Spleen (tissue), 7 donors: ENCODE measurements around the gene COL11A1.

Source experiments
- CTCF ChIP-seq, 11 experiments: fragments of 200-600 bp in 7 of 11; fragments of 450-650 bp in 4 of 11; sonication (generic) in 4 of 11; IDR thresholded peaks in 8 of 11; conservative IDR thresholded peaks in 3 of 11; 1 replicate in 7 of 11; 2 replicates in 4 of 11; pipeline versions ENCODE4 v1.4.0 to v1.8.0; 2016 to 2021; ENCODE audit warnings: antibody characterized with exemption in 11 of 11, inconsistent platforms in 4 of 11, mild to moderate bottlenecking in 1 of 11
- POLR2A ChIP-seq, 3 donors: fragments of 450-650 bp; IDR thresholded peaks; one replicate each; pipeline ENCODE4 v1.5.1; 2017; ENCODE audit warnings: antibody characterized with exemption in 3 of 3, mild to moderate bottlenecking in 1 of 3
- POLR2AphosphoS5 ChIP-seq, 3 donors: sonication (generic); formaldehyde crosslinking; IDR thresholded peaks; one replicate each; pipeline ENCODE4 v1.5.1; 2017; ENCODE audit warnings: antibody characterized with exemption in 3 of 3
- donor health status: DM: no; HTN: no; CAD: no; lungs with moderate emphysema.
- donor health status: DM: no; HTN: no; CAD: no.
- donor health status: DM: no; HTN: no; CAD: no.

- TF ChIP-seq POLR2A (IDR thresholded peaks at IDR 0.05): no peak
- no peak for TF ChIP-seq CTCF (IDR thresholded peaks at IDR 0.05 in 8 of 11, conservative IDR thresholded peaks at IDR 0.05 in 3 of 11)
- no peak for TF ChIP-seq POLR2AphosphoS5 (IDR thresholded peaks at IDR 0.05)
Measured at GRCh38 chr1:103002005-103002404, 106.3 kb downstream of the COL11A1 start.
